Measurements from ENCODE around the gene SBNO2. TPM values are rescaled to one million over a fixed set of nuclear protein-coding genes. Genes with fewer than 3 reads are reported as not detected.

The SBNO2 gene
- total and polyA plus RNA-seq, 9 of the 15 experiments (the other 6 are each of a cell fraction or from before 2014, with no cell fraction given): 0.01 to 46.2 (median 6.7) TPM

DNA sequence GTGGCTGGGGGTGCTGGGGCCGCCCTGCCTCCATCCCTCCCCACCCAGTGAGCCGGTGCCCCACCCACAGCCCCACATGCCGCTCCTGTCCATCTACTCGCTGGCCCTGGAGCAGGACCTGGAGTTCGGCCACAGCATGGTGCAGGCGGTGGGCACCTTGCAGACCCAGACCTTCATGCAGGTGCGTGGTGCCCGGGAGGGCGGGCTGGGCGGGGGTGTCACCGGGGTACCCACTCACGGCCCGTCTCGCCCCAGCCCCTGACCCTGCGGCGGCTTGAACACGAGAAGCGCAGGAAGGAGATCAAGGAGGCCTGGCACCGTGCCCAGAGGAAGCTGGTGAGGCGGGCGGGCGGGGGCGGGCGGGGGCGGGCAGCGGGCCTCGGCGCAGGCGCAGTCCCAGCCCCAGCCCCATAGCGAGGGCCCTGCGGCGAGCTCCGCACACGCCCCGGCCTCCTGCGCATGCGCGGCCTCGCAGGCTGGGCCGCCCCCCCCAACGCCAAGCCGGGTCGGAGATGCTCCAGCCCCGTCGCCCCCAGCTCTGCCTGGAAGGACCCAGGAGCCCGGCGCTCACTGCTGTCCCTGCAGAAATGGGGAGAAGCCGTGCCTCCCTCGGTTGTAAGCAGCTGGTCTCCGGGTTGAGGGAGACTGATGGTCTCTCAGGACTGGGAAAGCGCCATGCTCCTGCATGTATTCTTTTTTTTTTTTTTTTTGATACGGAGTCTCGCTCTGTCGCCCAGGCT lies 99.4 kb downstream of the SBNO2 start:
- peak overlapping the region; percentile 50 to 90; a peak in 3 of 4 replicates for H3K9ac ChIP-seq (ENCODE audit: insufficient read depth in 1 of 2, low read depth in 2 of 2, low read length in 2 of 2)
- TF ChIP-seq PHF8 (IDR thresholded peaks at IDR 0.05; ENCODE audit: borderline replicate concordance, low read length) (peak; percentile 33; the same call in 1 of the 2 replicates), E2F6 (IDR thresholded peaks at IDR 0.05; ENCODE audit: borderline replicate concordance in 1 of 2, extremely low read depth in 1 of 2, insufficient read depth in 1 of 2, insufficient read length in 1 of 2, low read depth in 1 of 2, low read length in 1 of 2, poor library complexity in 1 of 2, severe bottlenecking in 1 of 2) (peak in 1 of 2 experiments; percentile 7), POLR2G (IDR thresholded peaks at IDR 0.05; ENCODE audit: low read depth, low read length) (0 out of 2 replicates have a peak, but pooled peaks have one; percentile 36), NRF1 (conservative IDR thresholded peaks at IDR 0.05 in 1 of 2, IDR thresholded peaks at IDR 0.05 in 1 of 2) (peak; percentile 95), CBX1 (IDR thresholded peaks at IDR 0.05; ENCODE audit: low read depth) (0 out of 2 replicates have a peak, but pooled peaks have one; percentile 47), ZNF561 (CRISPR knock-in tag; conservative IDR thresholded peaks at IDR 0.05) (no peak), ZBED1 (IDR thresholded peaks at IDR 0.05) (no peak), MEIS2 (IDR thresholded peaks at IDR 0.05; ENCODE audit: partially characterized antibody) (peak; percentile 77), SNRNP70 (optimal IDR thresholded peaks at IDR 0.05; ENCODE audit: low read depth, low read length) (no peak), TCF3 (CRISPR knock-in tag; IDR thresholded peaks at IDR 0.05) (no peak), ZNF263 (CRISPR knock-in tag; IDR thresholded peaks at IDR 0.05; ENCODE audit: borderline replicate concordance) (no peak), MED1 (CRISPR knock-in tag; IDR thresholded peaks at IDR 0.05; ENCODE audit: borderline replicate concordance) (no peak), HMG20B (CRISPR knock-in tag; IDR thresholded peaks at IDR 0.05) (no peak)
- TF ChIP-seq, protein P1, sequence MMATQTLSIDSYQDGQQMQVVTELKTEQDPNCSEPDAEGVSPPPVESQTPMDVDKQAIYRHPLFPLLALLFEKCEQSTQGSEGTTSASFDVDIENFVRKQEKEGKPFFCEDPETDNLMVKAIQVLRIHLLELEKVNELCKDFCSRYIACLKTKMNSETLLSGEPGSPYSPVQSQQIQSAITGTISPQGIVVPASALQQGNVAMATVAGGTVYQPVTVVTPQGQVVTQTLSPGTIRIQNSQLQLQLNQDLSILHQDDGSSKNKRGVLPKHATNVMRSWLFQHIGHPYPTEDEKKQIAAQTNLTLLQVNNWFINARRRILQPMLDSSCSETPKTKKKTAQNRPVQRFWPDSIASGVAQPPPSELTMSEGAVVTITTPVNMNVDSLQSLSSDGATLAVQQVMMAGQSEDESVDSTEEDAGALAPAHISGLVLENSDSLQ (IDR thresholded peaks at IDR 0.05): no peak
- TF ChIP-seq, protein P2, sequence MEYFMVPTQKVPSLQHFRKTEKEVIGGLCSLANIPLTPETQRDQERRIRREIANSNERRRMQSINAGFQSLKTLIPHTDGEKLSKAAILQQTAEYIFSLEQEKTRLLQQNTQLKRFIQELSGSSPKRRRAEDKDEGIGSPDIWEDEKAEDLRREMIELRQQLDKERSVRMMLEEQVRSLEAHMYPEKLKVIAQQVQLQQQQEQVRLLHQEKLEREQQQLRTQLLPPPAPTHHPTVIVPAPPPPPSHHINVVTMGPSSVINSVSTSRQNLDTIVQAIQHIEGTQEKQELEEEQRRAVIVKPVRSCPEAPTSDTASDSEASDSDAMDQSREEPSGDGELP (CRISPR knock-in tag; IDR thresholded peaks at IDR 0.05; ENCODE audit: borderline replicate concordance): peak; percentile 46; the same call in 1 of the 2 replicates
- TF ChIP-seq, protein P3, sequence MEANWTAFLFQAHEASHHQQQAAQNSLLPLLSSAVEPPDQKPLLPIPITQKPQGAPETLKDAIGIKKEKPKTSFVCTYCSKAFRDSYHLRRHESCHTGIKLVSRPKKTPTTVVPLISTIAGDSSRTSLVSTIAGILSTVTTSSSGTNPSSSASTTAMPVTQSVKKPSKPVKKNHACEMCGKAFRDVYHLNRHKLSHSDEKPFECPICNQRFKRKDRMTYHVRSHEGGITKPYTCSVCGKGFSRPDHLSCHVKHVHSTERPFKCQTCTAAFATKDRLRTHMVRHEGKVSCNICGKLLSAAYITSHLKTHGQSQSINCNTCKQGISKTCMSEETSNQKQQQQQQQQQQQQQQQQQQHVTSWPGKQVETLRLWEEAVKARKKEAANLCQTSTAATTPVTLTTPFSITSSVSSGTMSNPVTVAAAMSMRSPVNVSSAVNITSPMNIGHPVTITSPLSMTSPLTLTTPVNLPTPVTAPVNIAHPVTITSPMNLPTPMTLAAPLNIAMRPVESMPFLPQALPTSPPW (CRISPR knock-in tag; IDR thresholded peaks at IDR 0.05): peak; percentile 94

More for the DNA sequence above, 99.4 kb downstream of the SBNO2 start:
- peak; percentile 86 to 98 (median 96) for DNase-seq (ENCODE audit: extremely low read depth in 1 of 4, low spot score in 3 of 4)
- Histone ChIP-seq H3K27me3 (ENCODE audit: control insufficient read depth in 2 of 2, insufficient read depth in 2 of 2, low read length in 2 of 2) (no peaks in the 10 kb centered on the region), H3K9me1 (ENCODE audit: control insufficient read depth, insufficient read depth, low read length) (no peaks in the 10 kb centered on the region), H3K4me2 (ENCODE audit: insufficient read depth, low read length) (peak overlapping the region; percentile 82), H3K4me3 (peak overlapping the region; percentile 47), H3K4me1 (replicated peaks in 1 of 2; ENCODE audit: control insufficient read depth in 2 of 2, insufficient read depth in 2 of 2, low read length in 2 of 2) (peaks cover 32 to 66% of the 10 kb centered on the region in 2 experiments), H4K20me1 (replicated peaks; ENCODE audit: control insufficient read depth, insufficient read depth, low read length) (0 out of 2 replicates have a peak, but pooled peaks cover 3% of the 10 kb centered on the region), H3K9me3 (replicated peaks; ENCODE audit: control insufficient read depth, insufficient read depth, low read depth, low read length) (no peaks in the 10 kb centered on the region), H3K27ac (ENCODE audit: extremely low read depth, low read depth, low read length) (peak overlapping the region; percentile 78; the same call in 2 of the 3 replicates), H3K79me2 (ENCODE audit: control insufficient read depth, insufficient read depth, low read length) (no peaks in the 10 kb centered on the region), H3K36me3 (ENCODE audit: control insufficient read depth, insufficient read depth, low read length) (no peaks in the 10 kb centered on the region), H2AFZ (ENCODE audit: low read depth, low read length) (peak overlapping the region; percentile 94)
- WGBS (ENCODE audit: insufficient coverage, low coverage, missing lambda C conversion rate): 1% methylated on average over 15 of the region's 54 CpGs
- no peak for FAIRE-seq
- in situ Hi-C loops (cut with MboI) (no loop called here), intact Hi-C loops (cut with micrococcal nuclease) (no loop called here)
- peak; percentile 87 for ATAC-seq
- CTCF ChIA-PET (ENCODE audit: low intra/inter-chr PET ratio): interaction anchor here (0.7 kb wide), 1 partner anchor 518 kb away, joined by 3 read pairs; no protein-coding TSS in a partner anchor
- no TSS peak for BruUV-seq (replicated peaks)
- POLR2A ChIA-PET: interaction anchor here (0.5 to 2.1 kb wide), 9 partner anchors 10 to 1257 kb away, joined by 3 to 11 read pairs (median 4); partner anchors contain the start of gene GPX4
